ENCODE data around the gene MEG3.
"Not testable (repeated sequence)": the region's sequence is repeated elsewhere in the genome, so short reads cannot be mapped to it uniquely, and the experiment has no call there.

MEG3 gene

DNA sequence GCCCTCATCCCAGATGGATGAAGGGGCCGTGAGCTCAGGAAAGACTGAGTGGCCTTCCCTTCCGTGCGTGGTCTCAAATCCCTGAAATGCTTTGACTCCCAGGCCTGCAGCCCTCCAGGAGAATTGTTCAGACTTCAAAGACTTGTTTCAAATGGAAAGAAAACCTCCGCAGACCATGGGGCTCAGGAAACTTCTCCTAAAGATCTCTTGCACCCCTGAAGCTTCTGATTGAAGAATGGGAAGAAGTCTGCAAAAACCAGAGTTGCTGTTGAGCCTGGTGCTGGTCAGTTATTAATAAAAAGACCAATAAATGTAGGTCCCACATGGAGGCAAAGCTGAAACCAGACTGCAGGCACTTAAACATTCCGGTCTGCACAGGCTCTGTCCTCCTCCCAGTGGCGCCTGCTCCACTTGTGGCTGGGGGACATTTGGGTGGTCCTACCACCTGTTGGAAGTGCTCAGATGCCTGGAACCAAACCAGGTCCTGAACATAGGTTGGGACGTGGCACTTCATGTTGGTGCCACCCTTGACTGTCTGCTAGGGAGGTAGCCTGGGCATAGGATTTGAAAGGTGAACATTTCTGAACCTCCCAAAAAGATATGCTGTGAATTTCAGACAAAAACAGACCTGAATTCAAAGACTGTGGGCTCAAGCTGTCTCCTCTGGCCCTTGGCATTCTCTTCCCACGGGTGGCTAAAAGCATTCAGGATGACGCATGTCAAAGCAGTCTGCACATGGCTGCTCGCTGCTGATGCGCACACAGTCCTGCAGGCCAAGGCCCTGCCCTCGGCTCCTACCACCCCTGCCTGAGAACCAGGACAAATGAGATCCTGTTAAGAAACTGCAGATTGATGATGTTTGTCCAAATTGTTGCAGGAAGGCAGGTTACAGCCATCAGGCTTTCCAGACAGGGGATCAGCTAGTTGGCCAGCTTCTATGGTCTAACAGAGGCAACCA, 36.2 kb upstream of the MEG3 start:
- DNase-seq, result no peak

DNA sequence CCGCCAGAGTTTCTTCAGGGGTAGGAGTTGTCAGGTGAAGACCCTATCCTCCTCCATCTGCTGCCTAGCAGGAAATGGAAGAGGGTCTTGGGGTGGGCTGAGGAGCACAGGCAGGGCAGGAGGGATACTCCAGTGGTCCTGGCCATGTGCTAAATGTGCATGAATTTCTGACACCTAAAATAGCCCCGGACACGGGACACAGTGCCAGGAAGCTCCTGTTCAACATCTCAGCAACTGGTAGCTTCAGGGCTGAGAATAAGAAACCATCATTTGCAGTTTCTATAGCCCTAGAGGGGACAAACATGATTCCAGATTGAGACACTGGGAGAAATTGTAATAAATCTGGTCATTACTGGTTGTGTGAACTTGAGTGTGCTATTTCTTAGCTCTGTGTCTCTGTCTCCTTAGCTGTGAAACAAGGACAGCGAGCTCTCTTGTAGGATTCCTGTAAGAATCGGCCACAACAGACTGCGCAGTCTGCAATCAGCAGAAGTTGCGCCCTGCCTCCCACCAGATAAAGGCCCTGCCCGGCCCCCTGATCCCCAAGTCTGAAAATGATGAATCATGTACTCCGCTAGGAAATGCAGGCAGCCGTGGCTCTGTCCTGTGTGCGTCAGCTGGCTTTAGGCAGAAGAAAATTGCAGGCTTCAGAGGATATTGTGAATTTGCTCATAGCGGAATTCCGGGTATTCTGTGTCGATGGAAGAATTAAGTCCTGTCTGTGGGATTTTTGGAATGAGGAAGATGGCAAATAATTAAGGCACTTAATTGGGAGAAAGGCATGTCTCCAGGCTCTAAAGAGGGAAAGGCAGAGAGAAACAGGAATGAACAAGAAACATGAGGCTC, 35.2 kb upstream of the MEG3 start:
- no peak for DNase-seq

DNA sequence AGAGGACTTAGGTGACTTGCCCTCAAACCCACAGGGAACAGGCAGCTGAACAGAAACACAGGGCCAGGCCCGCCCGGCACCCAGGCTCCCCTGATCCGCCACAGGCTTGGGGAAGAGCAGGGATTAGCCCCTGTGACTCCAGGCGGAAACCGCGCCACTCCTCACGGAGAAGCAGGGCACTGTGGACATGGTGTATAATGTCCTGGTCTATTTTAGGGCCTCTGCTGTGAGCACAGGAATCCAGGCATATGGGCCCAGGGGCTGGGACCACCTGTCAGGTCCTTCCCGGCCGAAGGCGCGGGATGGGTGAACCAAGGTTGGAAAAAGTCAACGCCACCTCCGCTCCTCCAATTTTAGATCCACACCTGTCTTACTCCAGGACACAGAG, 34.6 kb upstream of the MEG3 start:
- no peak for DNase-seq

DNA sequence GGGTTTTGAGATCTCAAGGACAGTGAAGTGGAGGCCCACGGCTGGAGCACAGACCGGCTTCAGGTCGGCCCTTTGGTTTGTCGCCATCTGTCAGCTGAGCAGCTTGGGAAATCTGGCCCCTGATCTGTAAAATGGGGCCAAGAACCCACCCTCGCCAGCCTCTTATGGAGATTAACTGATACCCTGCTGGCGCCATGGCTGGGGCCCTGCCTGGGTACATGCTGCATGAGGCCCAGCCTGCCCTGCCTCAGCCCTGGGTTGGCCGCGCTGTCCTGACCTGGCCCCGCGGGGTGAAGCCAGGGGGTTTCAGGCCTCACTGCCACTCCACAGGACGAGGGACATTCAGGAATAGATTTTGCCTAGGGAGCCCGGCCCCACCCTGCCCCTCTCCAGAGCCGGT, 33.9 kb upstream of the MEG3 start:
- DNase-seq, result no peak

DNA sequence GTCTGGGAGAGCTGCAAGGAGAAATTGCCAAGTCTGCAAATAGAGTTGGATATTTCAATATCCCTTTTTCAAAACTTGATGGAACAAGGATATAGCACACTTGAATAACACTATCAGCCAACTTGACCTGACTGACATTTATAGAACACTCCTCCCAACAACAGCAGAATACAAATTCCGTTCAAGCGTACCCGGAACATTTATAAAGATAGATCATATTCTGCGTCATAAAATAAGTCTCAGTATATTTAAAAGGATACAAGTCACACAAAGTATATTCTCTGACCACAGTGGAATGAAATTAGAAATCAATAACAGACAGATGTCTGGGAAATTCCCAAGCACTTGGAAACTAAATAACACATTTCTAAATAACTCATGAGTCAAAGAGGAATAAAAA, 29.0 kb upstream of the MEG3 start:
- no peak for DNase-seq

DNA sequence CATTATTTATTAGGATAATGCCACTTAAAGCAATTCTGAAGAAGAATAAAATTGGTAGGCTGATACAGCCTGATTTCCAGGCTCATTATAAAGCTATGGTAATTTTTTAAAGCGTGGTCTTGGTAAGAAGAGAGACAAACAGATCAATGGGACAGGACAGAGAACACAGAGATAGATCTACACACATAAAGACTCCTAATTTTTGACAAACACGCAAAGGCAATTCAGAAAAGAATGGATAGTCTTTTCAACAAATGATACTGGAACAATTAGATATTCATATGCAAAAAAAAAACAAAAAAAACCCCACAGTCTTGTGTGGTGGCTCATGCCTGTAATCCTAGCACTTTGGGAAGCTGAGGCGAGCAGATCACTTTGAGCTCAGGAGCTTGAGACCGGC, 25.9 kb upstream of the MEG3 start:
- no peak for DNase-seq

DNA sequence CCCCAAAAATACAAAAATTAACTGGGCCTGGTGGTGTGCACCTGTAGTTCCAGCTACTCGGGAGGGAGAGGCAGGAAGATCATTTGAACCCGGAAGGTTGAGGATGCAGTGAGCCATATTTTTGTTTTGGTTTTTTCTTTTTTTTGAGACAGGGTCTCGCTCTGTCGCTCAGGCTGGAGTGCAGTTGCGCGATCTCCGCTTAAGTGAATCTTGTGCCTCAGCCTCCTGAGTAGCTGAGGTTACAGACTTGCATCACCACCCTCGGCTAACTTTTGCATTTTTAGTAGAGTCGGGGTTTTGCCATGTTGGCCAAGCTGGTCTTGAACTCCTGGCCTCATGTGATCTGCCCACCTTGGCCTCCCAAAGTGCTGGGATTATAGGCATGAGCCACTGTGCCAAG, 24.5 kb upstream of the MEG3 start:
- DNase-seq, result not testable (repeated sequence)

DNA sequence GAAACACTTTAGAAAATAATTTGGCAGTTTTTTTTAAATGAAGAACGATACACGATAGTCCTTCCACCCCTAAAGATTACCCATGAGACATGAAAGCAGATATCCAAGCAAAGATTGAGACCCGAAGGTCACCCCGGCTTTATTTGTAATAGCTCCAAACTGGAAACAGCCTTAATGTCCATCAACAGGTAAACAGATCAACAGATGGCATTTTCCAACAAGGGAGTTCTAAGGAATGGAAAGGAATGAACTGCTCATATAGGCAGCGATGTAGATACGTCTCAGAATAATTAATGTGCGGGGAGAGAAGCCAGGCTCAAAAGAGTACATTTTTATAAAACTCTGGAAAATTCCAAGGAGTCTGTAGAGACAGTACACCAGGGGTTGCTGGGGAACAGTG, 23.7 kb upstream of the MEG3 start:
- no peak for DNase-seq

DNA sequence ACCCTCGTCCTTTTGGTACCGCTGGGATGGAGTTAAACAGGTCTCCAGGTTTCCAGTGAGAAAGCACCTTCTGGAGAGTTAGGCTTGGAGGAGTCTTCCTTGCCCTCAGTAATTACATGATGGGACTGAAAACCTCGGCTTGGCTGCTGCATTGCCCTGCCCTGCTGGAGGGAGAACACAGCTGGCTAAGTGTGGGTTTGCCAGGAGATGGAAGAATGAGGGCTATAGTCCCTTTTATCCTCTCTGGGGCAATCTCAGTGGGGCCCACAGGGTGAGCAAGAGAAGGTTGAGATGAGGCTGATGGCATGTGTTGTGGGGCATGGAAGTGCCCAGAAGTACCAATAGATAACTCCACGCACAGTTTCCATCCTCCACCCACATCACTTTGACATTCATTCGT, 23.2 kb upstream of the MEG3 start:
- DNase-seq, result no peak

DNA sequence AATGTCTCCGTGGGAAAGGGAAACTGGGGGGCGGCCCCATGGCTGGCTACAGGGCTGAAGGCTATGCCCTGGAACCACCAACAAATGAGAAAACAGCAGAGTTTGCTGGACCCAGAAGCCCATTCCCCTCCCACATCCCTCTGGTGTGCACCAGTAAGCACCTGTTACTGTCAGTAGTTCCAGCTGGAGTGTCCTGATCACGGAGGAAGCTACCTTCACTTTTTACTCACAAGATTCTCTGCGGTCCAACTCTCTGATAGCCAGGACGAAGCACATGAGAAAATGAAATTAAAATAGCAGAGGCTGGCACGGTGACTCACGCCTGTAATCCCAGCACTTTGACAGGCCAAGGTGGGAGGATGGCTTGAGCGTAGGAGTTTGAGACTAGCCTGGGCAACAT, 22.7 kb upstream of the MEG3 start:
- no peak for DNase-seq

DNA sequence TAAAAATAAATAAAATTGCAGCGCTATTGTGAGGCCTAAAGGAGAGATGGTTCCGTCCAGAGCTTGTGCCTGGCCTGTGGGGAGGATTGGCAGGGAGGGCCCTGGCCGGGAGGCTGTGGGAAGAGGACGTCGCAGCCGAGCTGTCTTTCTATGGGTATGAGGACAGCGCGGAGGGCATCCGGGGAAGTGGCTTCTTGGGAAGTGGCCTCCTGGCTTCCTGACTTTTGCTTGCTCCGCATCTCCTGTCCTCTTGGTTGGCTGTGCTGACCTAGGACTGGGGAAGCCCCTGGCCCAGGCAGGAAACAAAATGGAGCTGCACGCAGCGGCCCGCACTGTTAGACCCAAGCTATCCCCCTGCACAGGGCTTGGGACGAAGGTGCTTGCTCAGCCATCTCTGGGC, 22.2 kb upstream of the MEG3 start:
- DNase-seq, result no peak

DNA sequence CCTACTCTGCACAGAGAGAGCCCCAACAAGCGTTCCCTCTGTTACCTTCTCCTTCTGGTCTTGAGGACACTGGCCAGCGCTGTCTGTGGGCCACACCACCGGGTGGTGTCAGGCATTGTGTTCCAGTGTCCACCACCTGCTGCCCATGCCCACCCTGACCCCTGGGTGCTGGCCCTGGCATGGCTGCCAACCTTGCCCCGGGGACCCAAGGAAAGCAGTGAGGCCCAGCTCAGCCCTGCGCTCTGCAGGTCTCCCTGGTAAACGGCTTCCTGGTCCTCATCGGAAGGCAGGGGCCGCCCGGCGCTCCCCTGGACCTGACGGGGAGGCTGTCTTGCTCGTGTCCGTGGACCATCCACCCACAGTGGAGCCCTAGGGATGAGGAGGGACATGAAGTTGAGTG, 21.8 kb upstream of the MEG3 start:
- DNase-seq, result no peak

DNA sequence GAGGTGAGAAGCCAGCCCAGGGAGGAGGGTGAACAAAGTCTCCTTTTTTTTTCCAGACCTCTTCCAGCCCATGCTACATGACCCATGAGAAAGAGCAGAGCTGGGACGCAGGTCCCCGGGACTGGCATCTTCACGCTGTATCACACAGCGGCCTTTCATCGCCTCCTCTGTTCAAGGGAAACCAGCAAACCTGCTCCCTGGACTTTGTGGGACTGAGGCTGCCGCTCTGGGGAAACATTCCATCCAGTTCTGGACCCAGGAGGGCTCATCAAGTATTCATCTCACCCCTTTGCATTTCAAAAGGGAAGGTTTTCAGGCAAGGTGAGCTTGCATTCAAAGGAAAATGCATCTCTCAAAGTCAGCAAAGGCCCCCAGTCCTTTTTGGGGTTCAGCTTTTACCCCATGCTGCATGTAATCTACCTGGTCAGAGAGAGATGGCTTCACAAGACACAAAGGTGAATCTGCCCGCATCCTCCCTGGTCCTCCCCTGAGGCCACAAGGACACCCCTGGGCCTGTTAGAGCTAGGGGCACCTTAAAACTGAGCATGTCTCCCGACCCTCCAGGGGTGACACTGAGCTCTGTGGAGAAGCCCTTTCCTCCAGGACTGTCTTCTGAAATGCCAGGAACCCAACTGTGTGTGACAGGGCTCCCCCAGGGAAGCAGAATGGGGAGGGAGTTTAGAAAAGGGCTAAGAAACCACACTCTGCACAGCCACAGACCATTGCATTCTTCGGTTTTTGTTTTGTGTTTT, 21.2 kb upstream of the MEG3 start:
- DNase-seq, result no peak

DNA sequence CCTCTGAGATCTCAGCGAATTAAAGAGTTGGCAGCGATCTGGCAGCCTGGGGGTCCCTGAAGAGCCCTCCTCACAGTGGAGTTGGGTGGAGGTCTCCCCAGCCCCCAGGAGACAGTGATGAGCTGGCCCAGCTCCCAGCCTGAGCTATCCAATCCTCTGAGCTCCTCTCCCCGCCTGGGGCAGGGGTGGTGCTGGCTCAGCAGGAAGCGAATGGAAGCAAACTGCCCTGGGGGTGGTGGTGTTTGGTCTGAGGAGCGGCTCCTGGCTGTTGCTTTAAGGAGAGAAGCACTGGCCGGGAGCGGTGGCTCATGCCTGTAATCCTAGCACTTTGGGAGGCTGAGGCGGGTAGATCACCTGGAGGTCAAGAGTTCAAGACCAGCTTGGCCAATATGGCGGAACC, 19.5 kb upstream of the MEG3 start:
- no peak for DNase-seq

DNA sequence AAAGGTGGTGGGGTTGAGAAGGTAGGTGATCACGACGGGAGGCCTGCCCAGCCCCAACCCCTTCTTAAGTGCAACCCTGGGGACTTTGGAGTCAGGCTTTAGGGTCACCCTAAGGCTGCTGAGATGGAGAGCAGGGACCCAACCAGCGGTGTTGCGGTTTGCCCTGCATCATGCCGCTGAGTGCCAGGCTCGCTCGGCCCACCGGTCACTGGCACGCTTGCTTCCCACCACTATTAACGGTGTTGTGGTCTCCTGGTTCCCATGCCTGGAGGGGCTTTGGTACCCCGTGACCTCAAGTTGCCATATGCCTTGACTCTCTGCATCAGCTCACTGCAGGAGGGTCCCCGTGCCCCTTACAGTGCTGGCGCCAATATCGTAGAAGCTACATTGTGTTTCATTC, 18.4 kb upstream of the MEG3 start:
- DNase-seq, result no peak

DNA sequence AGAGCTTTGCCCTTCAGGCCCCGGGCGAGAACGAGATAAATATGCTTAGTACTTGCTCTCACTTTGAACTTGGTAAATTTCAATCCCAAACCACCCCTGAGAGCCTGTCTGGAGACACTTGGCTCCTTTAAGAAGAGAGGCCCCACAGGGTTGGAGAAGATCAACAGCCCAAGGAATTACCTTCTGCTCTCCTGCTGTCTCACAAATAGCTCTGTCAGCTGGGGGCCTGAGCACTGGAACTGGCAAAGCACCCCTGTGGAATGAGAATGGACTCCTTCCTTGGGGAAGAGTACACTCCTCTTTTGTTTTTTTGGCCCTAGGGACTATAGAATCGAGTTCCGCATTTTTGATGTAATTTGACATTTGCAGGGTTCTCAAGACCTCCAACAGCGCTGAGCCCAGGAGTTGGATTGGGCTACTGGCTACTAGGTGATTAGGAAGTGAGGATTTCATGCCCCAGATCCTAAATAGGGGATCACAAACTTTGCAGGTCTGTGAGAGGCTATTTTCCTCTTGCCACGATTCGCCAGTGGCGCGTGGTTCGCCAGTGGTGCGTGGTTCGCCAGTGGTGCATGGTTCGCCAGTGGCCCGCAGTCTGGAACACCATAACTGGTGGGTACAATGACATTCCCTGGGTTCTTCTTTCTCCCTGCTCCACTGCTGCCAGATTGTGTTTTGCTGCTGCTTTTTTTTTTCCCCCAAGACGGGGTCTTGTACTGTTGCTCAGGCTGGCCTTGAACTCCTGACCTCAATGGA, 17.8 kb upstream of the MEG3 start:
- no peak for DNase-seq

DNA sequence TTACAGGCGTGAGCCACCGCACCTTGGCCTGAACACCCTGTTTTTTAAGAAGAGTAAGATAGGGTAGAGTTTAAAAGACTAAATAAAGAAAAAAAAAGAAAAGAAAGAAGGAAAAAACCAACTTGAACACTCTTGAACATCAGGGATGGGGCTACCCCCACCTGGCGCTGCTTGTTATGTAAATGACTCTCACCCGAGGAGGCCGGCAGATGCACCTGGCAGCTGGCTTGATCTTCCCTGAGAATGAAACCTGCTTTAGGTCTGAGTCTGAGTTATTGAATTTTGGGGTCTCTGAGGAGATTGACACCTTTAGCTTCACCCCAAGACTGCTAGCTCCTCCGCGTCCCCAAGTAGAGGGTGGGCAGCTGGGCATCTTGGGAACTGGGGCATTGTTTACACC, 15.5 kb upstream of the MEG3 start:
- no peak for DNase-seq

DNA sequence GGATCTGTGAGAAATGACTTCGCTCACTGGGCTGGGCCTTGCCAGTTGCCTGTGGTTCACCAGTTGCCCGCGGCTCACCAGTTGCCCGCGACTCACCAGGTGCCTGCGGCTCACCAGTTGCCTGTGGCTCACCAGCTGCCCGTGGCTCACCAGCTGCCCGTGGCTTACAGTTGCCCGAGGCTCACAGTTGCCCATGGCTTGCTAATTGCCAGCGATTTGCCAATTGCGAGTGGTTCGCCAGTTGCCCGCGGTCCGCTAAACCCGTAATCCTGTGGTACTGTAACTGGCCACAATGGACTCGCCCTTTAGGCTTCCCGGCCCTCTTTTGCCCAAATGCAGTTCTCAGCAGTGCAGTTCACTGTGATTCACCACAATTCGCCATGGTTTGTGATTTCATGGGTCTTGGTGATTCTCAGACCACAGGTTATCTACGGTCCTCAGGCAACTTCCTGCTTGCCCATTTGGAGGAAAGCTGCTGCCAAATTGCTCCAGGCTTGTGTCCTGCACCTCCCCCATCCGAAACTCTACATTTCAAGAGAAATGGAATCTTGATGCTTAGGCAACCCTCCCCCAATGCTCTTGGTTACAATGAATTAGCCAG, 15.0 kb upstream of the MEG3 start:
- no peak for DNase-seq

DNA sequence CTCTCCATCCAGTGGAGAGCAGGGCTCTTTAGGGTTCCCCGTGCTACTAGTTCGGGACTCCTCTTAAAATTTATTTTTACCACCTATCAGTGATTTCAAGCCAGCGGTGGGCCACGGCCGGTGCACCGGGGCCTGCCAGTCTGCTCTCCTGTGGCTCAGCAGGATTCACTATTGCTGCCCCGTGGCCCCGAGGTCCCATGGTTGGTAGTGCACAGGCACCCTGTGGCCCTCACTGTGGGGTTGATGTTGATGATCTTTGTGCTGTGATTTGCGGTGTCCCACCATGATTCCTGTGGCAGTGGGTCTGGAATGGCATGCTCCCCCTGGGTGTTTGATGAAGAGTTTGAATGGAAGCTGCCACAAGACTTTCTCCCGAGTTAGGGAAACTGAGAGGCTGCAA, 12.6 kb upstream of the MEG3 start:
- DNase-seq, result no peak

DNA sequence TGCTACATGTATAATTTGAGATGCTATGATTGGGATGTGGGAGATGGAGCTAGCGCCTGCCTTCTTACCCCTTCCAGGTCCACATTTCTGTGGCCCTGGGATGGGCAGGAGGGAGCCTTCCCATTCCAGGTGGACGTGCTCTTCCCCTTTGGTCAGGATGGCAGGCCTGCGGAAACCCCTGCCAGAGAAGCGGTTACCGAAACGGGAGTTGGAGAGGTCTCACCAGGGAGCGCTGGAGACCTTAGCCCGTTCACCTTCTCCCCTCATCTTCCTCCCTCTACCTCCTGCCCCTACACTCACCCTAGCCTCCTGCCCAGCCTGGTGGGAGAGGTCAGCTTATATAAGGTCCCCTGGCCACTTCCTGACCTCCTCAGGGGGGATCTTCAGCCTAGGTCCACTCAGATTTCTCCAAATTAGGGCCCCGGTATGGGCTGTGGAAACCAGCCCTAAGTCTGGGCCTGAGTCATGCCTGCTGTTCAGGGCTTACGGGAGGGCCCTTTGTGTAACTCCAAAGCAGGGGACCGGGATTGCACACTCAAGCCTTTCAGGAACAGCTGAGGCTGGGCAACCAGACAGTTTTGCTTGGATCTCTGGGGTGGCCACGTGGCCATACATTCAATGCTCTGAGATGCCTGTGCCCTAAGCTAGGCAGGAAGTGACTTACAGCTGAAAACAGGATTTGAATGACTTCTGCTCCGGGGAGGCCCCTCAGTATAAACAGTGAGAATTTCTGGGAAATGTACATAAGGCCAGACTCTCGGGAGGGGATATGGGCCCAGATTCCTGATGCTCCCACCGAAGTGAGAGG, 10.2 kb upstream of the MEG3 start:
- DNase-seq, result no peak

DNA sequence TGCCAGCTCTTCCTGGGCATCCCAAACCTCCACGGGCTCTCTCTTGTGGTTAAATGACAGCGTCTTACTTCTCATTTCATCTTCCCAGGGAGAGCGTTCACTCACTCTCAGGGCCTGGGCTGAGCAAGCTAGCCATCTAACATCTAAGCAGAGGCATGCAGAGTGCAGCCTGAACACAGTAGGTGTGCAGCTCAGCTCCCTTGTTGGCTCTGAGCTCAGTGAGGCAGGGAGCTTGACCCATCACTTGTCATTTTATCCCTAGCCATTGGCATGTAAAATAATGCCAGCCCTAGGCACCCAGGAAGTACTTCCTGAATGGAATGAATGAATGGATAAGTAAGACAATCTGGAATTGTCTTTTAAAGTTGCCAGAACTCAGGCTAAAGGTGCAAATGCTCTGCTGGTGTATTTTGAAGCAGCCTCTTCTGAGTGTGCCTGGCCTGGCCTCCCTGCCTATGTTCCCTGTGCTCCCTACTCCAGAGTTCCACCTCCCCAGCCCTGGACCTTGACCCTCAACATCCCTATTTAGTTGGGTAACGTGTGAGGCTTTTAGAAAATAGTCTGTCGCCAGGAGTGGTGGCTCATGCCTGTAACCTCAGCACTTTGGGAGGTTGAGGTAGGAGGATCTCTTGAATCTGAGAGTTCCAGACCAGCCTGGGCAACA, 9.5 kb upstream of the MEG3 start:
- no peak for DNase-seq
